HG02970 (cell line): Measurements from ENCODE around the gene HTRA2.

Experiments
- ATAC-seq: cut with Tn5 transposase; IDR thresholded peaks from one replicate; pipeline ENCODE4 v1.9.1; 2021; ENCODE audit warnings: mild to moderate bottlenecking, moderate library complexity, moderate number of reproducible peaks; ENCODE audit not compliant: unreplicated experiment, low FRiP score

HTRA2 gene

GRCh38 chr2:74536166-74536950 lies 6.6 kb downstream of the HTRA2 start:
- ATAC-seq = no peak

- no peak for ATAC-seq
Measured at GRCh38 chr2:74537140-74537539, 7.4 kb downstream of the HTRA2 start.

GRCh38 chr2:74538881-74539339 lies 9.2 kb downstream of the HTRA2 start:
- ATAC-seq = no peak

GRCh38 chr2:74540291-74540690 lies 10.6 kb downstream of the HTRA2 start:
- no peak for ATAC-seq

GRCh38 chr2:74542978-74543377 lies 13.2 kb downstream of the HTRA2 start:
- ATAC-seq = no peak

- ATAC-seq = no peak
Measured at GRCh38 chr2:74544634-74545033, 14.9 kb downstream of the HTRA2 start.

GRCh38 chr2:74546004-74546403 lies 16.3 kb downstream of the HTRA2 start:
- ATAC-seq = no peak

GRCh38 chr2:74548285-74548899 lies 18.7 kb downstream of the HTRA2 start:
- no peak for ATAC-seq

GRCh38 chr2:74548900-74549826 lies 19.4 kb downstream of the HTRA2 start:
- ATAC-seq = no peak

- ATAC-seq = no peak
Measured at GRCh38 chr2:74550231-74550630, 20.5 kb downstream of the HTRA2 start.

- no peak for ATAC-seq
Measured at GRCh38 chr2:74551530-74551929, 21.8 kb downstream of the HTRA2 start.

GRCh38 chr2:74551942-74552913 lies 22.5 kb downstream of the HTRA2 start:
- no peak for ATAC-seq

GRCh38 chr2:74552914-74553811 lies 23.4 kb downstream of the HTRA2 start:
- ATAC-seq = no peak

GRCh38 chr2:74553892-74554819 lies 24.4 kb downstream of the HTRA2 start, which contains the start of the genes DOK1 and LOXL3:
Gene DOK1 (plus strand): TSS chr2:74554720. CDS start chr2:74554755, 35 bp downstream.
Gene LOXL3 (minus strand): TSS chr2:74553942. CDS start chr2:74552634, 1,308 bp downstream.
- ATAC-seq = peak; percentile 64

GRCh38 chr2:74554820-74555531 lies 25.2 kb downstream of the HTRA2 start:
- peak; percentile 17 for ATAC-seq

- ATAC-seq = no peak
Measured at GRCh38 chr2:74555610-74556103, 25.9 kb downstream of the HTRA2 start.

- ATAC-seq = no peak
Measured at GRCh38 chr2:74556159-74556558, 26.4 kb downstream of the HTRA2 start.
